Measurements from ENCODE around the gene MID1.

Gene MID1

GRCh38 chrX:10519278-10519677 lies 101.1 kb downstream of the MID1 start:
- FAIRE-seq (no peak), DNase-seq (ENCODE audit: insufficient read length, low spot score) (no peak)
- TF ChIP-seq POLR2A (IDR thresholded peaks at IDR 0.05; ENCODE audit: low read depth, low read length), result no peak

DNA sequence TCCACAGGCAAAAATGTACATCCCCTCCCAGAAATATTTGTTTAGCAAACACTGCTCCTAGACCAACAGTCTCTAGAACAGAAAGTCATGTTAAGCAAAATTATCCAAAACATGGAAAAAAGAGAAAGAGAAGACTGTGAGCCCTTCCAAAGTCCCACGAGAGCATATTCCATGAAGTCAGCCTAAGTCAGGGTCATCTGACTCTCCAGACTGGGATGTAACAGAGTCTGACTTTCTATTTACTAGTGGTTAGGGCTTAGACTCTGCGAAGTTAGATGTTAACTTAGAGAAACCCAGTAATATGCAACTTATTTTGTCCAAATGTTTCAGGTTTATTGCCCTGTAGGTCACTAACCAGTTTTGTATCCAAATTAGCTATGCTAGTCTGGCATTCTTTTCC lies 102.3 kb downstream of the MID1 start:
- no peak for FAIRE-seq

GRCh38 chrX:10516781-10517322 lies 103.5 kb downstream of the MID1 start:
- TF ChIP-seq POLR2A (IDR thresholded peaks at IDR 0.05; ENCODE audit: low read depth, low read length), result no peak
- no peak for FAIRE-seq
- no peak for DNase-seq (ENCODE audit: insufficient read length, low spot score)

More for the DNA sequence above, 102.3 kb downstream of the MID1 start:
- TF ChIP-seq POLR2A (IDR thresholded peaks at IDR 0.05; ENCODE audit: low read depth, low read length), result no peak
- DNase-seq (ENCODE audit: insufficient read length, low spot score), result no peak

GRCh38 chrX:10514891-10515290 lies 105.5 kb downstream of the MID1 start:
- no peak for FAIRE-seq
- no peak for TF ChIP-seq POLR2A (IDR thresholded peaks at IDR 0.05; ENCODE audit: low read depth, low read length)
- DNase-seq (ENCODE audit: insufficient read length, low spot score), result no peak

DNA sequence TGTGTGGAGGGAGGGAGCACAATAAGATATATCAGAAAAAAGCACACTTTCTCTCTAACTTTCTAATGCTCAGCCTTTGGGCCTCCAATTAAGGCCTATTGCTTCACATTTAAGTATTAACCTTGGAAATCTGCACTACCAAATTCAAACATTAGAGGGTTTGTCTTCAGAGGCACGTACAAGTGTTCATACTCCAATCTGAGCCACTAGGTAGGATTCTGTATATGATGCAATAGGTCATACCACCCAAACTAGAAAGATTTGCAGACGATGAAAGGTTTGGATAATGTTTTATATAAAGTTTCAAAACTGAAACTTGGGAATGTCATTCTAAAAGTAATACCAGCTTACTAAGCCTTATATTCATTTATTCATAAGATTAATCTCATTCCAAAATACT lies 106.4 kb downstream of the MID1 start:
- no peak for DNase-seq (ENCODE audit: insufficient read length, low spot score)
- FAIRE-seq, result no peak
- no peak for TF ChIP-seq POLR2A (IDR thresholded peaks at IDR 0.05; ENCODE audit: low read depth, low read length)

DNA sequence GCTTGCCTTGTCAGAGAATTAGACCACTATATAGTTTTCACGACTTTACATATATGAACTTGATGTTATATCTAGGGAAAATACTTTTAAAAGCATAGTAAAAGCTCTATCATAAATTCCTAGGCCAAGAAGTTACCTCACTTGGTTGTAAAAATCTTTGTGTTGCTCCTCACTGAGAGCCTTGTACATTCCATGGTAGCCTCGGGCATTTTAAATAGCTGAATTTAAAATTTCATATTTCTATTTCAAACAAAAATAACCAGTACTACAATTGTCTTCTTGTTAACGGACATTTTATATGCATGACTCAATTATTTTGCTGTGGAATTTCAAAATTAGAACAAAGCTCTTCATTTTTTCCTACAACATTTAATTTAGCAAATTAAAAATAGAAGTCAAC lies 107.6 kb downstream of the MID1 start:
- no peak for FAIRE-seq
- DNase-seq (ENCODE audit: insufficient read length, low spot score), result no peak
- TF ChIP-seq POLR2A (IDR thresholded peaks at IDR 0.05; ENCODE audit: low read depth, low read length), result no peak

- FAIRE-seq, result no peak
These were observed 108.1 kb downstream of the MID1 start for GRCh38 chrX:10512258-10512657.

GRCh38 chrX:10509397-10509796 lies 111.0 kb downstream of the MID1 start:
- no peak for TF ChIP-seq POLR2A (IDR thresholded peaks at IDR 0.05; ENCODE audit: low read depth, low read length)
- DNase-seq (ENCODE audit: insufficient read length, low spot score), result no peak
- FAIRE-seq, result no peak

More at GRCh38 chrX:10512258-10512657, 108.1 kb downstream of the MID1 start:
- no peak for TF ChIP-seq POLR2A (IDR thresholded peaks at IDR 0.05; ENCODE audit: low read depth, low read length)
- no peak for DNase-seq (ENCODE audit: insufficient read length, low spot score)

DNA sequence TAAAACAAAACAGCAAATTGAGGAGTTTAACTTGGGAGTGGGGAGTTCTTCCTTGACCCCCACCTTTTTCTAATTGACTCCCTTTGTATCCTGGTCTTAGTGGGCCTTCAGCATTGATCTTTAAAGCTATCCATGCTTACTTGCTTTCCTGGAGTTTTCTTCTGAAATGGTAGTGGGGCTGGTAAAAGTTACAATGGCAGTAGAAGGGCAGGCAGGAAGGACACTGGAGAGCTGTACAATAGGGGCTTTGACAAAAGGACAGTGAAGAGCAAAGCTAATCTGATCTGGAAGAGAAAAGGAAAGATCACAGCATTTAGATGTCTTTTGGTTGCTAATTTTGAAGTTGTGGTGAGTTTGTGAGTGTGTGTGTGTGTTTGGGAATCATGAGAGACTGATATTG lies 111.5 kb downstream of the MID1 start:
- FAIRE-seq (no peak), DNase-seq (ENCODE audit: insufficient read length, low spot score) (no peak)
- TF ChIP-seq POLR2A (IDR thresholded peaks at IDR 0.05; ENCODE audit: low read depth, low read length), result no peak

- DNase-seq (ENCODE audit: insufficient read length, low spot score) (no peak), FAIRE-seq (no peak)
- no peak for TF ChIP-seq POLR2A (IDR thresholded peaks at IDR 0.05; ENCODE audit: low read depth, low read length)
These were observed 112.5 kb downstream of the MID1 start for GRCh38 chrX:10507876-10508275.

GRCh38 chrX:10507181-10507580 lies 113.2 kb downstream of the MID1 start:
- no peak for TF ChIP-seq POLR2A (IDR thresholded peaks at IDR 0.05; ENCODE audit: low read depth, low read length)
- DNase-seq (ENCODE audit: insufficient read length, low spot score) (no peak), FAIRE-seq (no peak)

DNA sequence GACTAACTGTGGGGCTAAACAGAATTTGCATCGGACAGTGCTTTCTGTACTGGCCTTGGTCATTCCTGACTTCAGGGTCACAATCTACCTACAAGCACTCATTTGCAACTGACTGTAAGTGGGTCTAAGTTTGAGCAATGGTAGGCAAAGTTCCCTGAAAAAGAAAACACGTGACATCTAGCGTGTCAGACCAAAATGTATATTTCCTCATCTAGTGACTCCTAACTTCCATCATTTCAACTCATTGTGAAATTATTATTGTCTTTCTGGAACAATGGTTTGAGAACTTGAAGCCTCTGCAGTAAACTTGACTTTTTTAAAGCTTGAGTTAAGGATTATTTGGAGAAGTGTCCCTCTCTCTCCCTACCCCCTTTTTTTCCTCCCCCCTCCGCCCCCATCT lies 113.6 kb downstream of the MID1 start:
- no peak for FAIRE-seq
- no peak for TF ChIP-seq POLR2A (IDR thresholded peaks at IDR 0.05; ENCODE audit: low read depth, low read length)
- no peak for DNase-seq (ENCODE audit: insufficient read length, low spot score)

DNA sequence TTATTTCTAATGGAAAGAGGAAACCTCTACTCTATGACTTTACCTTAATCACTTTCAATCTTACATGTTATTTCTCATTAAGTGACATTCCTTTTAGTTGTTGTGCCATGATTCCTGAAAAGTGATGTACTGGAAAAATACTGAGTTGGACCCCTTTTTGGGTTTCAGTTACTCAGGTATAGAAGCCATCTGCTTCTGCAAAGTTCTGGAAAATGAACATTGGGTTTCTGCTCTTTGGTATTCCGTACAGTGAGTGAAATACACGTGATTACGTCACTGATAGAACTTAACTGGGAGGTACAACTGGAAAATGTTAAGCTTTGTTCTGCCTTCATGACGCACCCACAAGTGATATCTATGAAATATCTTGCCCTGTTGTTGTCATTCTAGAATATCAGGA lies 114.7 kb downstream of the MID1 start:
- no peak for DNase-seq (ENCODE audit: insufficient read length, low spot score)
- FAIRE-seq, result no peak
- no peak for TF ChIP-seq POLR2A (IDR thresholded peaks at IDR 0.05; ENCODE audit: low read depth, low read length)

DNA sequence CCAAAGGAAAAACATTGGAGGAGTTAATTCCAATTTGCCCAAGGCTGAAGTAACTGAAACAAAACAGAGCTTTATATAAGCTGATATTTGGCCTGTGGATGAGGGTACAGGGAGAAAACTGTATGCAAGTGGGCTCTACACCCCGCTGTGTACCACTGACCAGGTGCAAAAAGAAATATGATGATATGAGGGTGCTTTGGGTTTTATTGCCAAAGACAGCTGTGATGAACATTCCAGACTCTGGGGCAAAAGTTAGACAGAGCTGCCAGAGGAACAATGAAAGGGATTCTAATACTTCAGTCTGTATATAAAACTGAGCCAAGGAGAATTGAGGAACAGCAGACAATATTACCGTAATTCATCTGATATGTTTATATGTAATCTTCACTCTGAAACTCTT lies 117.4 kb downstream of the MID1 start:
- no peak for TF ChIP-seq POLR2A (IDR thresholded peaks at IDR 0.05; ENCODE audit: low read depth, low read length)
- FAIRE-seq (no peak), DNase-seq (ENCODE audit: insufficient read length, low spot score) (no peak)

DNA sequence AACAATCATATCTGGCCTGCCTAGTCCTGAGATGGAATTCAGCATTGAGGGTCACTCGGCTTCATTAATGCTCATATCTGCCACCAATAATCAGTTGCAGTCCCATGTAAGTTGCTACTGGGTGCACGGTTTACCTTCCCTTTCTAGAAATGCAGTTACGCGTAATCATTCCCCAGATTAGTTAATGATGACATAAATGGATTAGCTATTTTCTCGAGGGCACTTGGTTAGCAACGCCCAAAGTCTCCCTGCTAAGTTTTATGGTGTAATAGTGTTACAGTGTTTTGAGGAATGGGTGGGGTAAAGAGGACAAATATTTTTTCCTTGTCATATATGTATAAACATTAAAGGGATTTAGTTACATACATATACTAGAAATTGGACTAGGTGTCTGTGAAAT lies 118.8 kb downstream of the MID1 start:
- FAIRE-seq, result no peak
- DNase-seq (ENCODE audit: insufficient read length, low spot score), result no peak
- no peak for TF ChIP-seq POLR2A (IDR thresholded peaks at IDR 0.05; ENCODE audit: low read depth, low read length)
